Tibial artery (tissue), 4 donors: Measurements from ENCODE around the gene ADTRP.
"Not testable (repeated sequence)": the region's sequence is repeated elsewhere in the genome, so short reads cannot be mapped to it uniquely, and the experiment has no call there.

Experiments
- DNase-seq, 2 donors: peaks; one replicate each; pipeline ENCODE4 v3.0.0-alpha.2; 2019
- H3K27ac ChIP-seq, 2 donors: fragments of 200-600 bp; sonication (generic) in 1 of 2; 1 replicate in 1 of 2; 2 replicates in 1 of 2; pipeline ENCODE4 v1.5.1; 2018 to 2019; ENCODE audit warnings: mild to moderate bottlenecking in 1 of 2
- H3K27me3 ChIP-seq, 2 donors: fragments of 200-600 bp; sonication (generic) in 1 of 2; one replicate each; pipeline versions ENCODE4 v1.5.1 to v1.6.0; 2016 to 2019
- H3K36me3 ChIP-seq, 3 donors: fragments of 200-600 bp; sonication (generic) in 2 of 3; one replicate each; pipeline ENCODE4 v1.5.1; 2016 to 2019; ENCODE audit warnings: mild to moderate bottlenecking in 2 of 3
- H3K4me1 ChIP-seq, 4 donors: fragments of 200-600 bp; sonication (generic) in 2 of 4; 1 replicate in 3 of 4; 2 replicates in 1 of 4; pipeline ENCODE4 v1.5.1; 2016 to 2019
- H3K4me3 ChIP-seq, 2 donors: fragments of 200-600 bp; sonication (generic) in 1 of 2; 1 replicate in 1 of 2; 2 replicates in 1 of 2; pipeline ENCODE4 v1.5.1; 2018 to 2019; ENCODE audit warnings: mild to moderate bottlenecking in 2 of 2
- H3K9me3 ChIP-seq, 3 donors: fragments of 200-600 bp; sonication (generic) in 1 of 3; one replicate each; pipeline ENCODE4 v1.5.1; 2016 to 2019
- CTCF ChIP-seq, 2 experiments: fragments of 200-600 bp in 1 of 2; fragments of 450-650 bp in 1 of 2; IDR thresholded peaks; one replicate each; pipeline ENCODE4 v1.5.1; 2017 to 2019; ENCODE audit warnings: antibody characterized with exemption in 2 of 2, mild to moderate bottlenecking in 1 of 2, moderate library complexity in 1 of 2
- intact Hi-C: fragments of 100-400 bp; cut with DNase I; formaldehyde crosslinking; loops from one replicate; pipeline ENCODE4 v1.15.0; 2023; ENCODE audit warnings: low total_unique reads

Gene ADTRP

GRCh38 chr6:11682561-11682975 is 96.0 kb downstream of the ADTRP start:
- no peak overlapping the region for H3K4me3 ChIP-seq
- intact Hi-C loops, result no loop called here
- no peak overlapping the region for H3K27ac ChIP-seq
- H3K4me1 ChIP-seq, result no peaks in the 10 kb centered on the region
- H3K27me3 ChIP-seq, result no peaks in the 10 kb centered on the region
- no peaks in the 10 kb centered on the region for H3K36me3 ChIP-seq
- H3K9me3 ChIP-seq, result no peaks in the 10 kb centered on the region
- TF ChIP-seq CTCF (IDR thresholded peaks at IDR 0.05), result no peak
- no peak for DNase-seq

GRCh38 chr6:11681770-11682169 is 96.8 kb downstream of the ADTRP start:
- Histone ChIP-seq H3K4me1 (no peaks in the 10 kb centered on the region), H3K27ac (no peak overlapping the region), H3K4me3 (no peak overlapping the region), H3K9me3 (no peaks in the 10 kb centered on the region), H3K36me3 (no peaks in the 10 kb centered on the region), H3K27me3 (no peaks in the 10 kb centered on the region)
- DNase-seq, result no peak
- intact Hi-C loops, result no loop called here
- no peak for TF ChIP-seq CTCF (IDR thresholded peaks at IDR 0.05)

- intact Hi-C loops, result no loop called here
- no peak overlapping the region for H3K4me3 ChIP-seq
- no peaks in the 10 kb centered on the region for H3K4me1 ChIP-seq
- H3K36me3 ChIP-seq, result no peaks in the 10 kb centered on the region
- H3K9me3 ChIP-seq, result no peaks in the 10 kb centered on the region
- no peak for DNase-seq
- H3K27me3 ChIP-seq, result no peaks in the 10 kb centered on the region
- TF ChIP-seq CTCF (IDR thresholded peaks at IDR 0.05), result no peak
- no peak overlapping the region for H3K27ac ChIP-seq
Measured at GRCh38 chr6:11681357-11681756, 97.2 kb downstream of the ADTRP start.

GRCh38 chr6:11680479-11680878 is 98.1 kb downstream of the ADTRP start:
- H3K4me1 ChIP-seq, intact Hi-C loops, H3K4me3 ChIP-seq, H3K36me3 ChIP-seq, DNase-seq, H3K27ac ChIP-seq, H3K27me3 ChIP-seq, H3K9me3 ChIP-seq: not testable (repeated sequence)

- Histone ChIP-seq H3K27me3 (no peaks in the 10 kb centered on the region), H3K9me3 (no peaks in the 10 kb centered on the region), H3K36me3 (no peaks in the 10 kb centered on the region), H3K4me3 (no peak overlapping the region), H3K4me1 (no peaks in the 10 kb centered on the region), H3K27ac (no peak overlapping the region)
- no peak for DNase-seq
- TF ChIP-seq CTCF (IDR thresholded peaks at IDR 0.05), result no peak
- intact Hi-C loops, result no loop called here
Measured at GRCh38 chr6:11679099-11679498, 99.5 kb downstream of the ADTRP start.

- H3K27me3 ChIP-seq, result no peaks in the 10 kb centered on the region
- no peak overlapping the region for H3K4me3 ChIP-seq
- no peak for DNase-seq
- peak in 1 of 2 experiments; percentile 21 for TF ChIP-seq CTCF (IDR thresholded peaks at IDR 0.05)
- no peaks in the 10 kb centered on the region for H3K36me3 ChIP-seq
- intact Hi-C loops, result no loop called here
- H3K4me1 ChIP-seq, result no peaks in the 10 kb centered on the region
- H3K27ac ChIP-seq, result no peak overlapping the region
- H3K9me3 ChIP-seq, result no peaks in the 10 kb centered on the region
Measured at GRCh38 chr6:11675601-11676000, 103.0 kb downstream of the ADTRP start.
